GM19328 (cell line): ENCODE results near the gene TET1.
"Not testable (repeated sequence)": the region's sequence is repeated elsewhere in the genome, so short reads cannot be mapped to it uniquely, and the experiment has no call there.

Experiments used
- ATAC-seq: cut with Tn5 transposase; IDR thresholded peaks from one replicate; pipeline ENCODE4 v1.9.1; 2021; ENCODE audit warnings: mild to moderate bottlenecking, moderate library complexity; ENCODE audit not compliant: unreplicated experiment

The TET1 gene

GRCh38 chr10:68696018-68696417, 135.9 kb downstream of the TET1 start:
- ATAC-seq = no peak

GRCh38 chr10:68697106-68697505, 137.0 kb downstream of the TET1 start:
- no peak for ATAC-seq

- ATAC-seq = no peak
These were observed 140.1 kb downstream of the TET1 start for GRCh38 chr10:68700197-68700596.

GRCh38 chr10:68705548-68705947, 145.4 kb downstream of the TET1 start:
- ATAC-seq = no peak

DNA sequence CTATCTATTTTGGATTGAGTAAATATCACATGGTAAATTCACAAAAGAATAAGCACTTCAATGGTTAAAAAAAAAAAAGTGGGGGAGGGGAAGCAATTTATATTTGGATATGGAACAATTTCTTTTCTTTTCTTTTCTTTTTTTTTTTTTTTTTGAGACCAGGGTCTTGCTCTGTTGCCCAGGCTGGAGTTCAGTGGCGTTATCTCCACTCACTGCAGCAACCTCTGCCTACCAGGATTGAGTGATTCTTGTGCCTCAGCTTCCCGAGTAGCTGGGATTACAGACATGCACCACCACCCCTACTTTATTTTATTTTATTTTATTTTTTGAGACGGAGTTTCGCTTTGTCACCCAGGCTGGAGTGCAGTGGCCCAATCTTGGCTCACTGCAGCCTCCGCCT, 148.8 kb downstream of the TET1 start:
- ATAC-seq = not testable (repeated sequence)

DNA sequence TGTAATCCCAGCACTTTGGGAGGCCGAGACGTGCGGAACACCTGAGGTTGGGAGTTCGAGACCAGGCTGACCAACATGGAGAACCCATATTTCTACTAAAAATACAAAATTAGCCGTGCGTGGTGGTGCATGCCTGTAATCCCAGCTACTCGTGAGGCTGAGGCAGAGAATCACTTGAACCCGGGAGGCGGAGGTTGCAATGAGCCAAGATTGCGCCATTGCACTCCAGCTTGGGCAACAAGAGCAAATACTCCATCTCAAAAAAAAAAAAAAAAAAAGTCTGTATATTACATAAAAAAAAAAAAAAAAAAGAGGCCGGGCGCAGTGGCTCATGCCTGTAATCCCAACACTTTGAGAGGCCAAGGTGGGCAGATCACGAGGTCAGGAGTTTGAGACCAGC, 152.9 kb downstream of the TET1 start:
- ATAC-seq = not testable (repeated sequence)

DNA sequence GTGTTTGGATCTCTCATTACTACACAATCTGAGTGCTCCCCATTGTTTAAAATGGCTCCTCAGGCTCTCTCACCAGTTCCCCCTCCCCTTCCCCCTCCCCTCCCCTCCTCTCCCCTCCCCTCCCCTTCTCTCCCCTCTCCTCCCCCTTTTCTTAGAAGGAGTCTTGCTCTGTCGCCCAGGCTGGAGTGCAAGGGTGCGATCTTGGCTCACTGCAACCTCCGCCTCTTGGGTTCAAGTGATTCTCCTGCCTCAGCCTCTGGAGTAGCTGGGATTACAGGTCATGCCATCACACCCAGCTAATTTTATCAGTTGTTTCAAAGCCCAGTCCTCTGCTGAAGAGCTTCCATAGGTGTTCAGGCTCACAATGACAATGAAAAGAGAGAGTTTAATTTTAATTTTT, 157.3 kb downstream of the TET1 start:
- ATAC-seq = no peak

GRCh38 chr10:68720793-68721672, 160.9 kb downstream of the TET1 start, which contains the start of gene CCAR1:
TSS of gene CCAR1 (plus strand) at chr10:68721239. CDS start at chr10:68722505, 1,266 bp downstream.
- peak; percentile 99 for ATAC-seq

GRCh38 chr10:68721673-68722335, 161.7 kb downstream of the TET1 start:
- ATAC-seq = peak; percentile 14

- ATAC-seq = no peak
These were observed 164.9 kb downstream of the TET1 start for GRCh38 chr10:68725016-68725415.

GRCh38 chr10:68727146-68727545, 167.0 kb downstream of the TET1 start:
- no peak for ATAC-seq

- no peak for ATAC-seq
These were observed 172.5 kb downstream of the TET1 start for GRCh38 chr10:68732651-68733050.

DNA sequence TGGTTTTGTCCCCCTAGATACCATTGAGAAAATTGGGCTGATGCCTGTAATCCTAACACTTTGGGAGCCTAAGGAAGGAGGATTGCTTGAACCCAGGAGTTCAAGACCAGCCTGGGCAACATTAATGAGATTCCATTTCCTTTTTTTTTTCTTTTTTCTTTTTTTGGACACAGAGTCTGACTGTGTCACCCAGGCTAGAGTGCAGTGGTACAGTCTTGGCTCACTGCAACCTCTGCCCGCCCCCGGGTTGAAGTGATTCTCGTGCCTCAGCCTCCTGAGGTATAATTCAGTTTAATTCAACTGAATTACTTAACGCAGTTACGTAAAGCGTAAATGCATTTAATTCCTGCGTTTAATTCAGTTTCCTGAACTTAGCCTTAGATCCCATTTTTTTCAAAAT, 174.2 kb downstream of the TET1 start:
- no peak for ATAC-seq

- ATAC-seq = no peak
These were observed 175.0 kb downstream of the TET1 start for GRCh38 chr10:68735119-68735518.

GRCh38 chr10:68735739-68736138, 175.6 kb downstream of the TET1 start:
- not testable (repeated sequence) for ATAC-seq

GRCh38 chr10:68740676-68741075, 180.5 kb downstream of the TET1 start:
- not testable (repeated sequence) for ATAC-seq

- ATAC-seq = no peak
These were observed 182.3 kb downstream of the TET1 start for GRCh38 chr10:68742397-68742796.
